Erythroblast (primary cell): Measurements from ENCODE around the gene LRIG1.

Source experiments
- GATA1 ChIP-seq: IDR thresholded peaks from 2 replicates; pipeline ENCODE4 v1.6.1; 2011; ENCODE audit warnings: low read depth, mild to moderate bottlenecking, control low read depth, low read length, moderate library complexity
- POLR2A ChIP-seq: IDR thresholded peaks from 2 replicates; pipeline ENCODE4 v1.6.1; 2011; ENCODE audit warnings: mild to moderate bottlenecking, low read length

DNA sequence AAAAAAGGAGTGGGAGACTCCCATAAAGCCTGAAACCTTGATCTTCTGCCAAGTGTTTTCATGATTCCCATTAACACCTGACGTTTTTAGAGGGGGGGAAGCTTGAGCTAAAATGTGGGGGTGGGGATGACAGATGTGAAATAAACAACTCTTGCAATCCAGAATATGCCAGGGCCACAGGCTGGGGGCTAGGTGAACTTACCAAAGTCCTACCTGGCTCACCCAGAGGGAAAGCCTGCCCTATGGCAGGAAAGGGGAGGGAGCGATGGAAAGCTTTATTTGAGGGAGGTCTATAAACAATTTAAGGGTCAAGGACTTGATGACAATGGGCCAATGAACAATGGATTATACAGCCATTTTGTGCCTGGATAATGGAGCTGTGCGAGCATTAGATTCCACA, 108.3 kb downstream of the LRIG1 start:
- TF ChIP-seq POLR2A, result no peak
- no peak for TF ChIP-seq GATA1
